H1 (cell line): ENCODE data around the gene CDH11. TPM values are rescaled to one million over a fixed set of nuclear protein-coding genes. Genes with fewer than 3 reads are reported as not detected.

ENCODE experiments used
- CTCF ChIA-PET: fragments of 300-600 bp; sonication (Branson Sonifier 250); formaldehyde crosslinking; loops from one replicate; lab custom pipeline; 2021; ENCODE audit not compliant: partially characterized antibody; lab: Charles Lee
- POLR2A ChIA-PET: fragments of 300-600 bp; sonication (Branson Sonifier 250); formaldehyde crosslinking; loops from one replicate; lab custom pipeline; 2021; ENCODE audit warnings: inconsistent platforms; ENCODE audit not compliant: partially characterized antibody; lab: Charles Lee
- DNase-seq, 2 experiments: peaks; one replicate each; pipeline versions ENCODE4 v3.0.0 to v3.0.0-alpha.2; 2010 to 2022; ENCODE audit warnings: low spot score in 2 of 2, low read depth in 1 of 2, mixed read lengths in 1 of 2
- FAIRE-seq: peaks from 2 replicates; lab custom pipeline; 2011; peaks lifted over from hg19 to GRCh38; lab: Jason Lieb, UNC
- H2AFZ ChIP-seq: 2 replicates; pipeline ENCODE4 v1.8.1; 2012; ENCODE audit warnings: low read length, inconsistent platforms
- H2AK5ac ChIP-seq: 2 replicates; pipeline ENCODE4 v1.6.1; 2013; ENCODE audit warnings: low read depth, low read length
- H2BK120ac ChIP-seq: replicated peaks from 2 replicates; pipeline ENCODE3; 2013; ENCODE audit warnings: low read depth, low read length, inconsistent platforms
- H2BK12ac ChIP-seq: 2 replicates; pipeline ENCODE4 v1.6.1; 2013; ENCODE audit warnings: low read depth, low read length
- H2BK15ac ChIP-seq: 2 replicates; pipeline ENCODE4 v1.6.1; 2013; ENCODE audit warnings: low read length
- H2BK20ac ChIP-seq: 2 replicates; pipeline ENCODE4 v1.6.1; 2013; ENCODE audit warnings: low read length
- H2BK5ac ChIP-seq: 2 replicates; pipeline ENCODE4 v1.6.1; 2013; ENCODE audit warnings: low read depth, low read length
- H3K14ac ChIP-seq: 2 replicates; pipeline ENCODE4 v1.6.1; 2013; ENCODE audit warnings: inconsistent platforms; ENCODE audit not compliant: insufficient read length
- H3K18ac ChIP-seq: 2 replicates; pipeline ENCODE4 v1.6.1; 2013; ENCODE audit warnings: low read length; ENCODE audit errors: extremely low read depth
- H3K23ac ChIP-seq: 2 replicates; pipeline ENCODE4 v1.6.1; 2013; ENCODE audit warnings: inconsistent platforms; ENCODE audit not compliant: insufficient read length
- H3K23me2 ChIP-seq: 2 replicates; pipeline ENCODE4 v1.6.1; 2013; ENCODE audit warnings: low read depth, low read length
- H3K27ac ChIP-seq: 2 replicates; pipeline ENCODE4 v1.6.1; 2011; ENCODE audit warnings: low read depth, low read length, inconsistent platforms
- H3K27me3 ChIP-seq, 4 experiments: replicated peaks in 1 of 4; 1 replicate in 1 of 4; 2 replicates in 3 of 4; pipeline versions ENCODE4 v1.6.1 to v1.8.1; 2011 to 2013; ENCODE audit warnings: low read length in 3 of 4, mild to moderate bottlenecking in 3 of 4, inconsistent platforms in 2 of 4, mixed read lengths in 2 of 4, moderate library complexity in 1 of 4; ENCODE audit not compliant: control insufficient read depth in 3 of 4, insufficient read depth in 3 of 4; ENCODE audit errors: extremely low read depth in 1 of 4
- H3K36me3 ChIP-seq, 4 experiments: 2 replicates each; pipeline versions ENCODE4 v1.6.1 to v1.8.1; 2011 to 2013; ENCODE audit warnings: mild to moderate bottlenecking in 4 of 4, low read length in 3 of 4, moderate library complexity in 2 of 4, control low read depth in 1 of 4, inconsistent platforms in 1 of 4; ENCODE audit not compliant: insufficient read depth in 4 of 4, control insufficient read depth in 2 of 4
- H3K4ac ChIP-seq: replicated peaks from 2 replicates; pipeline ENCODE3; 2013; ENCODE audit warnings: low read length, low read depth, mixed read lengths, inconsistent platforms; ENCODE audit not compliant: insufficient read length
- H3K4me1 ChIP-seq, 4 experiments: replicated peaks in 1 of 4; 1 replicate in 1 of 4; 2 replicates in 3 of 4; pipeline versions ENCODE4 v1.6.1 to v1.8.1; 2011 to 2013; ENCODE audit warnings: low read length in 3 of 4, inconsistent platforms in 2 of 4, mixed read lengths in 1 of 4; ENCODE audit not compliant: insufficient read depth in 4 of 4, control insufficient read depth in 3 of 4
- H3K4me2 ChIP-seq, 2 experiments: 2 replicates each; pipeline versions ENCODE4 v1.6.1 to v1.8.1; 2011 to 2013; ENCODE audit warnings: low read depth in 2 of 2, low read length in 2 of 2, control low read depth in 1 of 2, inconsistent platforms in 1 of 2, mild to moderate bottlenecking in 1 of 2; ENCODE audit not compliant: insufficient read depth in 1 of 2
- H3K4me3 ChIP-seq, 4 experiments: fragments of 200-600, 300-600 bp in 1 of 4; sonication (generic), shearing (Covaris generic), sonication (Bioruptor Twin) in 1 of 4; 2 replicates each; pipeline versions ENCODE4 v1.5.1 to v1.8.1; 2011 to 2016; ENCODE audit warnings: low read length in 4 of 4, low read depth in 3 of 4, control low read depth in 2 of 4, inconsistent platforms in 2 of 4, mild to moderate bottlenecking in 2 of 4, mixed read lengths in 1 of 4, moderate library complexity in 1 of 4; ENCODE audit not compliant: insufficient read depth in 2 of 4; ENCODE audit errors: extremely low read depth in 1 of 4
- H3K56ac ChIP-seq: replicated peaks from 2 replicates; pipeline ENCODE3; 2013; ENCODE audit warnings: low read depth, mild to moderate bottlenecking, mixed read lengths, low read length, inconsistent platforms; ENCODE audit not compliant: insufficient read length
- H3K79me1 ChIP-seq: 2 replicates; pipeline ENCODE4 v1.6.1; 2013; ENCODE audit warnings: low read depth, low read length, control low read depth
- H3K79me2 ChIP-seq, 2 experiments: 2 replicates each; pipeline versions ENCODE4 v1.6.1 to v1.8.1; 2012 to 2013; ENCODE audit warnings: low read length in 2 of 2, mild to moderate bottlenecking in 2 of 2, inconsistent platforms in 1 of 2; ENCODE audit not compliant: insufficient read depth in 2 of 2, control insufficient read depth in 1 of 2
- H3K9ac ChIP-seq, 4 experiments: replicated peaks in 1 of 4; 1 replicate in 1 of 4; 2 replicates in 3 of 4; pipeline versions ENCODE4 v1.6.1 to v1.8.1; 2011 to 2013; ENCODE audit warnings: low read depth in 3 of 4, low read length in 3 of 4, control low read depth in 2 of 4, mild to moderate bottlenecking in 2 of 4, moderate library complexity in 2 of 4, inconsistent platforms in 1 of 4; ENCODE audit errors: extremely low read depth in 1 of 4
- H3K9me3 ChIP-seq, 2 experiments: 2 replicates each; pipeline versions ENCODE4 v1.6.1 to v1.8.1; 2012 to 2013; ENCODE audit warnings: mild to moderate bottlenecking in 2 of 2, moderate library complexity in 2 of 2, control low read depth in 1 of 2, inconsistent platforms in 1 of 2, low read depth in 1 of 2, low read length in 1 of 2, mixed read lengths in 1 of 2; ENCODE audit not compliant: insufficient read depth in 2 of 2
- H4K20me1 ChIP-seq, 2 experiments: replicated peaks in 1 of 2; 2 replicates each; pipeline versions ENCODE3 to v1.8.1; 2011 to 2013; ENCODE audit warnings: inconsistent platforms in 2 of 2, low read length in 2 of 2, mild to moderate bottlenecking in 1 of 2; ENCODE audit not compliant: insufficient read depth in 2 of 2, control insufficient read depth in 1 of 2
- H4K5ac ChIP-seq: 2 replicates; pipeline ENCODE4 v1.6.1; 2013; ENCODE audit warnings: low read length, low read depth, mixed read lengths, inconsistent platforms; ENCODE audit not compliant: insufficient read length
- H4K8ac ChIP-seq: 2 replicates; pipeline ENCODE4 v1.8.0; 2013; ENCODE audit warnings: mild to moderate bottlenecking, moderate library complexity, low read length, inconsistent platforms; ENCODE audit not compliant: insufficient read depth; ENCODE audit errors: extremely low read depth
- H4K91ac ChIP-seq: replicated peaks from 2 replicates; pipeline ENCODE3; 2013; ENCODE audit warnings: low read length, mixed read lengths, inconsistent platforms; ENCODE audit not compliant: insufficient read length
- CREB1 ChIP-seq: IDR thresholded peaks from 2 replicates; pipeline ENCODE4 v1.6.1; 2012; ENCODE audit warnings: inconsistent platforms
- PHF8 ChIP-seq: fragments of 200-600 bp; sonication (generic); conservative IDR thresholded peaks from 2 replicates; pipeline ENCODE4 v1.7.1; 2012; ENCODE audit warnings: low read depth, mild to moderate bottlenecking, inconsistent platforms, low read length, moderate library complexity
- WGBS, 2 experiments: shearing (Covaris generic) in 1 of 2; methylation state at CpG; one replicate each; pipeline versions ENCODE4 v1.1.6 to v1.1.7; 2013 to 2015; ENCODE audit warnings: low lambda C conversion rate in 2 of 2, mixed read lengths in 2 of 2, inconsistent platforms in 1 of 2, low coverage in 1 of 2, missing lambda C conversion rate in 1 of 2; ENCODE audit not compliant: insufficient replicate concordance in 2 of 2, insufficient coverage in 1 of 2, insufficient read length in 1 of 2; ENCODE audit errors: extremely low coverage in 1 of 2, missing lambda C conversion rate in 1 of 2; 5-methylcytosine and 5-hydroxymethylcytosine counted together
- polyA plus RNA-seq, 7 experiments: library from polyadenylated mRNA; depleted of rRNA in 3 of 7; stranded (reverse) in 5 of 7; unstranded in 2 of 7; fragments of >200 nt in 5 of 7; fragments of 200-250 nt in 2 of 7; gene quantifications; 1 replicate in 5 of 7; 2 replicates in 1 of 7; 4 replicates in 1 of 7; pipeline versions ENCODE4 v1.2.1 to v1.2.3, GENCODE V29; 2011 to 2013; ENCODE audit warnings: missing spikeins in 2 of 7, mixed read lengths in 2 of 7
- total RNA-seq: library from RNA; stranded (reverse); fragmentation: NEBNext Ultra II Directional; extraction: Animal tissue kit (Norgen Biotek cat#: 25700); gene quantifications from 2 replicates; pipeline ENCODE4 v1.2.1, GENCODE V29; 2021

Gene CDH11
- total and polyA plus RNA-seq, 2 of the 8 experiments (the other 6 are each of a cell fraction or from before 2014, with no cell fraction given) = 3.3 to 8.4 TPM

GRCh38 chr16:65106757-65107156 is 15.1 kb downstream of the CDH11 start:
- H3K9me3 ChIP-seq = no peaks in the 10 kb centered on the region
- H4K20me1 ChIP-seq = no peaks in the 10 kb centered on the region
- no peak overlapping the region for H3K4ac ChIP-seq
- no peak overlapping the region for H2BK15ac ChIP-seq
- H3K4me1 ChIP-seq = no peaks in the 10 kb centered on the region
- H3K27me3 ChIP-seq = no peaks in the 10 kb centered on the region
- no peak overlapping the region for H4K91ac ChIP-seq
- H4K8ac ChIP-seq = no peak overlapping the region
- no peak overlapping the region for H2AK5ac ChIP-seq
- no peak overlapping the region for H2BK5ac ChIP-seq
- no peak overlapping the region for H3K4me3 ChIP-seq
- H3K36me3 ChIP-seq = no peaks in the 10 kb centered on the region
- H3K23me2 ChIP-seq = no peaks in the 10 kb centered on the region
- no peak overlapping the region for H3K18ac ChIP-seq
- no peaks in the 10 kb centered on the region for H3K79me1 ChIP-seq
- H3K79me2 ChIP-seq = no peaks in the 10 kb centered on the region
- no peak overlapping the region for H2AFZ ChIP-seq
- H4K5ac ChIP-seq = no peak overlapping the region
- CTCF ChIA-PET = interaction anchor here (0.6 to 1.3 kb wide), 6 partner anchors 9 to 1169 kb away, joined by 3 to 4 read pairs (median 3); no protein-coding TSS in a partner anchor
- H2BK20ac ChIP-seq = no peak overlapping the region
- no peak overlapping the region for H3K14ac ChIP-seq
- POLR2A ChIA-PET = no interaction called here
- no peak overlapping the region for H2BK120ac ChIP-seq
- no peak overlapping the region for H2BK12ac ChIP-seq
- DNase-seq = no peak
- H3K4me2 ChIP-seq = no peak overlapping the region
- WGBS, 2 experiments = 88% methylated on average over 3 of the region's 3 CpGs; no CpG with 5 or more reads in 1 of the 2 experiments
- H3K56ac ChIP-seq = no peak overlapping the region
- no peak overlapping the region for H3K27ac ChIP-seq
- H3K23ac ChIP-seq = no peak overlapping the region
- no peak for FAIRE-seq
- H3K9ac ChIP-seq = no peak overlapping the region
- TF ChIP-seq CREB1 (no peak), PHF8 (no peak)
